Liver (tissue), 9 donors: ENCODE data around the gene TDRD7. TPM values are rescaled to one million over a fixed set of nuclear protein-coding genes. Genes with fewer than 3 reads are reported as not detected.

Experiments
- DNase-seq: peaks from one replicate; pipeline ENCODE4 v3.0.0-alpha.2; 2017; ENCODE audit warnings: low spot score
- H3K27ac ChIP-seq, 2 donors: one replicate each; pipeline ENCODE4 v1.7.0; 2013; ENCODE audit warnings: inconsistent platforms in 2 of 2, low read length in 2 of 2, control low read depth in 1 of 2, low read depth in 1 of 2, mild to moderate bottlenecking in 1 of 2
- H3K27me3 ChIP-seq, 4 donors: one replicate each; pipeline versions ENCODE4 v1.6.1 to v1.7.0; 2013; ENCODE audit warnings: low read length in 3 of 4, inconsistent platforms in 1 of 4, mild to moderate bottlenecking in 1 of 4, moderate library complexity in 1 of 4; ENCODE audit not compliant: control insufficient read depth in 4 of 4, insufficient read depth in 4 of 4
- H3K36me3 ChIP-seq, 4 donors: one replicate each; pipeline versions ENCODE4 v1.6.1 to v1.7.0; 2013; ENCODE audit warnings: low read length in 3 of 4, mild to moderate bottlenecking in 3 of 4, low read depth in 1 of 4, moderate library complexity in 1 of 4; ENCODE audit not compliant: control insufficient read depth in 4 of 4, insufficient read depth in 3 of 4
- H3K4me1 ChIP-seq, 4 donors: one replicate each; pipeline versions ENCODE4 v1.6.1 to v1.7.0; 2013; ENCODE audit warnings: low read length in 3 of 4, mild to moderate bottlenecking in 3 of 4, moderate library complexity in 1 of 4; ENCODE audit not compliant: control insufficient read depth in 4 of 4, insufficient read depth in 4 of 4
- H3K4me3 ChIP-seq, 3 donors: one replicate each; pipeline versions ENCODE4 v1.6.1 to v1.7.0; 2013; ENCODE audit warnings: low read length in 3 of 3, control low read depth in 1 of 3, low read depth in 1 of 3, mild to moderate bottlenecking in 1 of 3
- H3K9ac ChIP-seq, 2 donors: one replicate each; pipeline ENCODE4 v1.7.0; 2013; ENCODE audit warnings: low read length in 2 of 2, mild to moderate bottlenecking in 2 of 2, moderate library complexity in 2 of 2, control low read depth in 1 of 2, low read depth in 1 of 2
- H3K9me3 ChIP-seq, 4 donors: one replicate each; pipeline versions ENCODE4 v1.6.1 to v1.7.0; 2013; ENCODE audit warnings: low read length in 3 of 4; ENCODE audit not compliant: control insufficient read depth in 4 of 4
- CTCF ChIP-seq: fragments of 150-350 bp; IDR thresholded peaks from 2 replicates; pipeline ENCODE4 v1.5.1; 2017; ENCODE audit warnings: improper control_type of control experiment, low read depth, low read length; ENCODE audit not compliant: missing input control
- EGR1 ChIP-seq, 2 donors: IDR thresholded peaks; 2 replicates each; pipeline ENCODE4 v1.6.1; 2016 to 2018; ENCODE audit warnings: antibody characterized with exemption in 2 of 2, low read depth in 2 of 2
- FOXA1 ChIP-seq: IDR thresholded peaks from 2 replicates; pipeline ENCODE4 v1.6.1; 2016; ENCODE audit warnings: antibody characterized with exemption
- FOXA2 ChIP-seq: IDR thresholded peaks from 2 replicates; pipeline ENCODE4 v1.6.1; 2016; ENCODE audit warnings: antibody characterized with exemption
- GABPA ChIP-seq, 2 donors: IDR thresholded peaks in 1 of 2; conservative IDR thresholded peaks in 1 of 2; 2 replicates each; pipeline ENCODE4 v1.6.1; 2016; ENCODE audit warnings: antibody characterized with exemption in 2 of 2, mild to moderate bottlenecking in 1 of 2, moderate library complexity in 1 of 2
- HNF4A ChIP-seq, 2 donors: conservative IDR thresholded peaks; 2 replicates each; pipeline ENCODE4 v1.6.1; 2016; ENCODE audit warnings: antibody characterized with exemption in 2 of 2, mild to moderate bottlenecking in 2 of 2
- HNF4G ChIP-seq: IDR thresholded peaks from 2 replicates; pipeline ENCODE4 v1.6.1; 2016; ENCODE audit warnings: antibody characterized with exemption
- JUND ChIP-seq, 2 donors: IDR thresholded peaks; 2 replicates each; pipeline ENCODE4 v1.6.1; 2016; ENCODE audit warnings: antibody characterized with exemption in 2 of 2
- MAX ChIP-seq: IDR thresholded peaks from 2 replicates; pipeline ENCODE4 v1.6.1; 2016; ENCODE audit warnings: antibody characterized with exemption
- NR2F2 ChIP-seq: IDR thresholded peaks from 2 replicates; pipeline ENCODE4 v1.6.1; 2016; ENCODE audit warnings: antibody characterized with exemption
- RAD21 ChIP-seq, 2 donors: IDR thresholded peaks; 2 replicates each; pipeline ENCODE4 v1.6.1; 2016; ENCODE audit warnings: antibody characterized with exemption in 2 of 2, mild to moderate bottlenecking in 2 of 2
- RXRA ChIP-seq, 2 donors: IDR thresholded peaks; 2 replicates each; pipeline ENCODE4 v1.6.1; 2017 to 2018; ENCODE audit warnings: antibody characterized with exemption in 2 of 2, mild to moderate bottlenecking in 1 of 2
- SP1 ChIP-seq: IDR thresholded peaks from 2 replicates; pipeline ENCODE4 v1.6.1; 2018; ENCODE audit warnings: antibody characterized with exemption, mild to moderate bottlenecking
- TAF1 ChIP-seq: conservative IDR thresholded peaks from 2 replicates; pipeline ENCODE4 v1.6.1; 2016; ENCODE audit warnings: antibody characterized with exemption, mild to moderate bottlenecking
- YY1 ChIP-seq: IDR thresholded peaks from 2 replicates; pipeline ENCODE4 v1.6.1; 2016; ENCODE audit warnings: antibody characterized with exemption, mild to moderate bottlenecking
- ZBTB33 ChIP-seq: IDR thresholded peaks from 2 replicates; pipeline ENCODE4 v1.6.1; 2016; ENCODE audit warnings: antibody characterized with exemption
- WGBS: extraction: QIAGEN DNeasy Blood & Tissue Kit; methylation state at CpG from one replicate; pipeline ENCODE4 v1.1.7; 2013; 5-methylcytosine and 5-hydroxymethylcytosine counted together
- polyA plus RNA-seq, 2 donors: library from polyadenylated mRNA; stranded (reverse) in 1 of 2; unstranded in 1 of 2; fragments of 200-250 nt in 1 of 2; fragments of >200 nt in 1 of 2; fragmentation: Nextera tagmentation in 1 of 2; extraction: Ambion mirVana in 1 of 2; gene quantifications; one replicate each; pipeline versions ENCODE4 v1.2.1 to v1.2.3, GENCODE V29; 2013 to 2015
- total RNA-seq, 2 donors: library from RNA; depleted of rRNA; stranded (reverse); fragments of >200 nt; gene quantifications; one replicate each; pipeline ENCODE4 v1.2.3, GENCODE V29; 2014
- donor health status: healthy.
- donor health status: healthy.
- donor health status: healthy.
- donor health status: healthy.
- donor health status: healthy.

The TDRD7 gene
- total and polyA plus RNA-seq, 4 donors, result 3.6 to 6.9 (median 5.4) TPM

DNA sequence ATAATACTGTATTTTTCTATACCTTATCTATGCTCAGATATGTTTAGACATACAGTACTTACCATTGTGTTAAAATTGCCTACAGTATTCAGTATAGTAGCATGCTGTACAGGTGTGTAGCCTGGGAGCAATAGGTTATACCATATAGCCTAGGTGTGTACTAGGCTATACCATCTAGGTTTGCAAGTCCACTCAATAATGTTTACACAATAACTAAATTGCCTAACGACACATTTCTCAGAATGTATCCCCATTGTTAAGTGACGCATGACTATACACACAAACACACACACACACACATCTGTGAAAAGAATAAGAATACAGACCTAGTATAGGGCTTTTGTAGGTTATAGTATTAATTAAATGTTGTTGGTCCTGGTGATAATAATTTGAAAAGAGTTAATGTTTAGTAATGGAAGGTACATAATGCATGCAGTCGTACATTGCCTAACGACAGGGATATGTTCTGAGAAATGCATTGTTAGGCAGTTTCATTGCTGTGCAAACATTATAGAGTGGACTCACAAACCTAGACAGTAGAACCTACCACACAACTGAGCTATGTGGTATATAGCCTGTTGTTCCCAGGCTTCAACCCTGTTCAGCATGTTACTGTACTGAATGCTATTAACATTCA, 13.6 kb downstream of the TDRD7 start:
- Histone ChIP-seq H3K27ac (no peak overlapping the region), H3K4me1 (peaks cover 1 to 8% (median 3%) of the 10 kb centered on the region in 4 donors), H3K9me3 (no peaks in the 10 kb centered on the region), H3K27me3 (no peaks in the 10 kb centered on the region), H3K36me3 (peaks cover 0 to 13% (median 3%) of the 10 kb centered on the region in 4 donors), H3K9ac (no peak overlapping the region), H3K4me3 (no peak overlapping the region)
- WGBS, result 90% methylated on average over 4 of the region's 4 CpGs
- DNase-seq, result no peak
- TF ChIP-seq SP1 (peak; percentile 7), HNF4A (conservative IDR thresholded peaks at IDR 0.05) (peak in 1 of 2 donors; percentile 43), ZBTB33 (no peak)

GRCh38 chr9:97425973-97426336, 14.1 kb downstream of the TDRD7 start:
- Histone ChIP-seq H3K4me1 (peaks cover 1 to 8% (median 3%) of the 10 kb centered on the region in 4 donors), H3K9ac (no peak overlapping the region), H3K27me3 (no peaks in the 10 kb centered on the region), H3K9me3 (no peaks in the 10 kb centered on the region), H3K36me3 (peaks cover 0 to 17% (median 3%) of the 10 kb centered on the region in 4 donors), H3K4me3 (no peak overlapping the region), H3K27ac (no peak overlapping the region)
- 93% methylated on average over 3 of the region's 3 CpGs for WGBS
- TF ChIP-seq CTCF (no peak), SP1 (no peak), FOXA2 (no peak), NR2F2 (no peak), JUND (IDR thresholded peaks at IDR 0.05) (no peak), TAF1 (no peak)
- no peak for DNase-seq

GRCh38 chr9:97427885-97428284, 16.0 kb downstream of the TDRD7 start:
- no peak for DNase-seq
- H3K27me3 ChIP-seq, result no peaks in the 10 kb centered on the region
- H3K27ac ChIP-seq, result no peak overlapping the region
- no peak overlapping the region for H3K4me3 ChIP-seq
- WGBS, result 92% methylated on average over 4 of the region's 4 CpGs
- peaks cover 1 to 32% (median 11%) of the 10 kb centered on the region in 4 donors for H3K36me3 ChIP-seq
- no peaks in the 10 kb centered on the region for H3K9me3 ChIP-seq
- peaks cover 1 to 5% (median 3%) of the 10 kb centered on the region in 4 donors for H3K4me1 ChIP-seq
- no peak overlapping the region for H3K9ac ChIP-seq
- TF ChIP-seq NR2F2, result no peak
- no peak for TF ChIP-seq RAD21 (IDR thresholded peaks at IDR 0.05)
- TF ChIP-seq HNF4A (conservative IDR thresholded peaks at IDR 0.05), result no peak
- no peak for TF ChIP-seq EGR1 (IDR thresholded peaks at IDR 0.05; ENCODE audit: low read depth in 2 of 2)
- no peak for TF ChIP-seq GABPA (IDR thresholded peaks at IDR 0.05 in 1 of 2, conservative IDR thresholded peaks at IDR 0.05 in 1 of 2)
- no peak for TF ChIP-seq FOXA2
- no peak for TF ChIP-seq HNF4G
- no peak for TF ChIP-seq CTCF
- no peak for TF ChIP-seq FOXA1
- TF ChIP-seq MAX, result no peak
- no peak for TF ChIP-seq YY1
- no peak for TF ChIP-seq ZBTB33
- no peak for TF ChIP-seq RXRA (IDR thresholded peaks at IDR 0.05)
- no peak for TF ChIP-seq TAF1
